GM21723 (cell line): Measurements from ENCODE around the gene ARSD.

ENCODE experiments used
- ATAC-seq: cut with Tn5 transposase; IDR thresholded peaks from one replicate; pipeline ENCODE4 v1.9.1; 2021; ENCODE audit warnings: mild to moderate bottlenecking, moderate library complexity; ENCODE audit not compliant: unreplicated experiment

The ARSD gene

DNA sequence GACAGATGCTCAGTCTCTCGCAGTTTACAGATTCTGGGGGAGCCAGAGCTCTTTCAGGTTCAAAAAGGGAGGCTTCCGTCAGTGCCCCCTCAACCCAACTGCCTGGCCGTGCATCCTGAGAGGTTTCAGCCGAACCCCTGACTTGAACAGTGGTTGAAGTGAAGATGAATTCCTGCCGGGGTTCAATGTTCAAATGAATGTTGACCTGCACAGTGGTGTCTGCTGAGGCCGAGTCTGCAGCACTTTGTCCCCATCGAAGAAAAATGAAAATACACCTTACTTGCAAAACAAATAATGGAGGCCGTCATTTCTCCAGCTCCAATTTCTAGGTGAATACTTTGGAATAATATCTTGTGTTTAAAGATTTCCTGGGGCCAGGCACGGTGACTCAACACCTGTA, 66.7 kb downstream of the ARSD start:
- no peak for ATAC-seq

GRCh38 chrX:2859197-2859797, 69.8 kb downstream of the ARSD start:
- ATAC-seq, result no peak

- ATAC-seq, result no peak
These were observed 71.6 kb downstream of the ARSD start for GRCh38 chrX:2857566-2857965.

DNA sequence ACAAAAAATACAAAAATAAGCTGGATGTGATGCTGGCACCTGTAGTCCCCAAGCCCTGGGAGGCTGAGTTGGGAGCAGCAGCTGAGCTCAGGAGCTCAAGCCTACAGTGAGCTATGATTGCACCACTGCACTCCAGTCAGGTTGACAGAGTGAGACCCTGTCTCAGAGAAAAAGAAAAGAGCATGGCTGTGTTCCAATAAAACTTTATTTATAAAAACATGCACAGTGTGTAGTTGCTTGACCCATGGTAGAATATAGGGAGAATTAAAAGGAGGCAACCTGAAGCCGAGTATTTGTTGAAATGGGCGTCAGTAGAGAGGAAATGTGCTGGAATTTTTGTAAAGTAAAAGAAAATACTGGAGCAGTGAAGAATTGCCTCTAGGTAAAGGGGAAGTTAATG, 73.4 kb downstream of the ARSD start:
- no peak for ATAC-seq

DNA sequence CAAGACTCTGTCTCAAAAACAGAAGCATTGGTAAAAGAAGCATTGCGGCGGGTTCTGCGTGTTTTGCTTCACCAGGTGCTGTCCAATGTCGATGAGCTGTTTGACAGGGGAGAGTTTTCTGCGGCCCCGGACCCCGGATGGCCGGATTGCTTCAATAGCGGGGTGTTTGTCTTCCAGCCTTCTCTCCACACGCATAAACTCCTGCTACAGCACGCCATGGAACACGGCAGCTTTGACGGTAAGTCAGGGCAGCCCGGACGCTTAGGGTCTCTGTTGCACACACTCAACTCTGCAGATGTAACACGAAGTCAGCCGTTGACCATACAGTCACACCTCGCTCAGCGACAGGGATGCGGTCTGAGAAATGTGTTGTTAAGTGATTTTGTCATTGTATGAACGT, 74.2 kb downstream of the ARSD start:
- ATAC-seq, result no peak
